Endothelial cell (in vitro differentiated cells): ENCODE measurements around the gene ADAMTS2. TPM values are rescaled to one million over a fixed set of nuclear protein-coding genes. Genes with fewer than 3 reads are reported as not detected.

Experiments
- DNase-seq: peaks from one replicate; pipeline ENCODE4 v3.0.0; 2021; ENCODE audit warnings: low spot score
- H3K27ac Mint-ChIP-seq: one replicate; pipeline ENCODE4 v1.8.0; 2021; ENCODE audit warnings: mixed read lengths, inconsistent platforms; ENCODE audit not compliant: unreplicated experiment
- H3K27me3 Mint-ChIP-seq: one replicate; pipeline ENCODE4 v1.8.0; 2021; ENCODE audit warnings: mild to moderate bottlenecking, moderate library complexity, mixed read lengths, inconsistent platforms; ENCODE audit not compliant: unreplicated experiment
- H3K36me3 Mint-ChIP-seq: one replicate; pipeline ENCODE4 v1.8.0; 2021; ENCODE audit warnings: mild to moderate bottlenecking, low read depth, mixed read lengths, inconsistent platforms; ENCODE audit not compliant: unreplicated experiment
- H3K4me1 Mint-ChIP-seq: one replicate; pipeline ENCODE4 v1.8.0; 2021; ENCODE audit warnings: mild to moderate bottlenecking, mixed read lengths, inconsistent platforms; ENCODE audit not compliant: unreplicated experiment
- H3K4me3 Mint-ChIP-seq: one replicate; pipeline ENCODE4 v1.8.0; 2021; ENCODE audit warnings: mild to moderate bottlenecking, mixed read lengths, inconsistent platforms; ENCODE audit not compliant: unreplicated experiment
- H3K9me3 Mint-ChIP-seq: one replicate; pipeline ENCODE4 v1.8.0; 2021; ENCODE audit warnings: mixed read lengths, inconsistent platforms; ENCODE audit not compliant: unreplicated experiment
- total RNA-seq: library from RNA; stranded (reverse); fragmentation: NEBNext Ultra II Directional; extraction: Animal tissue kit (Norgen Biotek cat#: 25700); gene quantifications from one replicate; pipeline ENCODE4 v1.2.1, GENCODE V29; 2021; ENCODE audit not compliant: unreplicated experiment
- TF ChIP-seq, protein P1 (sequence below): fragments of 200-600 bp; sonication (generic); IDR thresholded peaks from one replicate; pipeline ENCODE4 v1.5.0; 2021; ENCODE audit warnings: antibody characterized with exemption; ENCODE audit not compliant: unreplicated experiment

The ADAMTS2 gene
- total RNA-seq, 1 donor from 2014 or later, result 1.5 TPM

DNA sequence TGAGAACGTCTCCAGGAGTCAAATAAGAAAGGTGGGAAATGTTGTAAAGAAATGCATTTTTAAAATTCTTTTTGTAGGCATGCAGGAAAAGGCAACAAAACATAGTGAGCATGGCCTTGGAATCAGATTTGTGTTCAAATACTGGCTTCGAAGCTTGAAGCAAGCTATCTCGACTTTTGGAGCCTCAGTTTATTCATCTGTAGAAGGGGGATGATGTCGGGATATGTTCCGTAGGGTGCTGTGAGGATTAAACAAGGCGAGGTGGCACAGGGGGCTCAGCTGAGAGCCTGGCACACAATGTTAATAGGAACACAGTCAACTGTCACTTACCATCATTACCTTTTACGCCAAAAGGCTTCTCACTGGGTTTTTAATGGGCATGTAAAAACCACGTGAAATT is 4.8 kb downstream of the ADAMTS2 start:
- TF ChIP-seq, protein P1, sequence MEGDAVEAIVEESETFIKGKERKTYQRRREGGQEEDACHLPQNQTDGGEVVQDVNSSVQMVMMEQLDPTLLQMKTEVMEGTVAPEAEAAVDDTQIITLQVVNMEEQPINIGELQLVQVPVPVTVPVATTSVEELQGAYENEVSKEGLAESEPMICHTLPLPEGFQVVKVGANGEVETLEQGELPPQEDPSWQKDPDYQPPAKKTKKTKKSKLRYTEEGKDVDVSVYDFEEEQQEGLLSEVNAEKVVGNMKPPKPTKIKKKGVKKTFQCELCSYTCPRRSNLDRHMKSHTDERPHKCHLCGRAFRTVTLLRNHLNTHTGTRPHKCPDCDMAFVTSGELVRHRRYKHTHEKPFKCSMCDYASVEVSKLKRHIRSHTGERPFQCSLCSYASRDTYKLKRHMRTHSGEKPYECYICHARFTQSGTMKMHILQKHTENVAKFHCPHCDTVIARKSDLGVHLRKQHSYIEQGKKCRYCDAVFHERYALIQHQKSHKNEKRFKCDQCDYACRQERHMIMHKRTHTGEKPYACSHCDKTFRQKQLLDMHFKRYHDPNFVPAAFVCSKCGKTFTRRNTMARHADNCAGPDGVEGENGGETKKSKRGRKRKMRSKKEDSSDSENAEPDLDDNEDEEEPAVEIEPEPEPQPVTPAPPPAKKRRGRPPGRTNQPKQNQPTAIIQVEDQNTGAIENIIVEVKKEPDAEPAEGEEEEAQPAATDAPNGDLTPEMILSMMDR, result no peak
- Mint-ChIP-seq H3K27me3 (peaks cover 23% of the 10 kb centered on the region), H3K4me1 (peaks cover 17% of the 10 kb centered on the region), H3K36me3 (peaks cover 14% of the 10 kb centered on the region), H3K4me3 (no peak overlapping the region), H3K27ac (no peak overlapping the region), H3K9me3 (no peaks in the 10 kb centered on the region)
- DNase-seq, result no peak

DNA sequence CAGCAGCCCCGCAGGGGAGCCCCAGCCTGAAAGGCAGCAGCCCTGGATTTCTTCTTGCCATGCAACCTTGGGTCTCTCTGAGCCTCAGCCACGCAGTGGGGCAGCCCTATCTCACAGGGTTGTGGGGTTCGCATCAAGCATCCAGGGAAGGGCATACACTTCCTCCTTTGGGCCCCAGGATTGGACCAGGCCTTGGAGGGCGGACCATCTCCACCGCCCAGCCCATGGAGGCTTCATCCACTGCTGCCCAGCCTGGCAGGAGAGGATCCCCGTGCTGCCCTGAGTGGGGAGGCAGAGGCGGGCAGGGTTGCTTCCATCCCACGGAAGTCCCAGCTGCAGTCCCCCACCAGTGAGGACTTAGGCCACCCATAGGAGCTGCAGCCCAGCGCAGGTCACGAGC is 5.3 kb downstream of the ADAMTS2 start:
- H3K36me3 Mint-ChIP-seq, result peaks cover 14% of the 10 kb centered on the region
- peaks cover 17% of the 10 kb centered on the region for H3K4me1 Mint-ChIP-seq
- TF ChIP-seq, protein P1, result no peak
- H3K27ac Mint-ChIP-seq, result no peak overlapping the region
- H3K4me3 Mint-ChIP-seq, result no peak overlapping the region
- H3K27me3 Mint-ChIP-seq, result peaks cover 23% of the 10 kb centered on the region
- H3K9me3 Mint-ChIP-seq, result no peaks in the 10 kb centered on the region
- DNase-seq, result no peak

DNA sequence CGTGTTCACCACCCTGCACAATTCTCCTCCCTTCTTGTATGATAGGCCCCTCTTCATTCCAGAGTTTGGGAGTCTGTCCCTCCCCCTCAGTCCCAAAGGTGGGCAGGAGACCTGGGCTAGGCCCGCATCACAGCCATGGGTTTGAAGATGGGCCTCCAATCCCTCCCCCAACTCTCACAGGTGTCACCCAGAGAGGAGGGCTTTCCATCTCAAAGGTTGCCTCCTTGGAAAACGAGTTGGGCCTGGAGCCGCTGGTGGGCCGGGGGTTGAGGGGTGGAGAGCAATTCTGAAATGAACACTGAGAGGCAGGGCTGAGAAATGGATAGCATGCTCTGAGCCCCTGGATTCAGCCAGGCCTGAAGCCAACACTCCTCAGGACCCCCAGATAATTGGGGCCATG is 6.2 kb downstream of the ADAMTS2 start:
- Mint-ChIP-seq H3K27me3 (peaks cover 25% of the 10 kb centered on the region), H3K36me3 (peaks cover 14% of the 10 kb centered on the region), H3K4me1 (peaks cover 17% of the 10 kb centered on the region), H3K9me3 (no peaks in the 10 kb centered on the region), H3K27ac (no peak overlapping the region), H3K4me3 (no peak overlapping the region)
- TF ChIP-seq, protein P1, result no peak
- DNase-seq, result no peak

DNA sequence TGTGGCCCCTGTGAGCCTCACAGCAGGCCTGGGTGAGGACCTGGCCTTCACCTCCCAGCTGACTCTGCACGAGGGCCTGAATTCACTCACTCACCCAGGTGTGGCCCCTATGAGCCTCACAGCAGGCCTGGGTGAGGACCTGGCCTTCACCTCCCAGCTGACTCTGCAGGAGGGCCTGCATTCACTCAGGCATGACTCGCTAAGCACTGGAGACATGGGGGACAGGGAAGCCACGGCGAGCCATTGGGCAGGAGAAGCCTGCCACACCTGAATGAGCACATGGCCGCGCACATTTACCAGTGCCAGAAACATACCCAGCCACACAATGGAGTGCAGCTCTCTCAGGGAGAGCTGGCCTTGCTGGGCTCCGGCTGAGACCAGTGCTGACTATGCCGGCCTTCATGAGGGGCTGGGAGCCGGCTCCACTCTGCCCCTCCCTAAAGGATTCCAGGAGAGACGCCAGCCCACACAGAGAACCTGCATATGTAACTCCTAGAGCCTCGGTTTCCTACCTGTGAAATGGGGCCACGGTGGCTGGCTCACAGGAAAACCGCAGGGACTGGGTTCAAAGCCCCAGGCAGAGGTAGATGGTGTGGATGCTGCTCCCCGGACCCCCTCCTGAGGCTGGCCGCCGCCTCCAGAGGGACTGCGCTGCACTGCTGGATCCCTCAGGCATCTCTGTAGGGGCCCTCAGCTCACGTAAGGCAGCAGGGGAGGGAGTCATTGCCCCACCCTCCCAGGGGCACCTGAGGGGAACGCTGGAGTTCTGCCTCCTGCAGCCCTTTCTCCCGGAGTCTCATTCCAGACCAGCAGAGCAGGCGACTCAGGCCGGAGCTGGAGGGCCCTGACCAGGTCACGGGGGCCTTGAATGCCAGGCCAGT is 7.2 kb downstream of the ADAMTS2 start:
- TF ChIP-seq, protein P1, result no peak
- no peak overlapping the region for H3K4me3 Mint-ChIP-seq
- peaks cover 19% of the 10 kb centered on the region for H3K27me3 Mint-ChIP-seq
- H3K9me3 Mint-ChIP-seq, result no peaks in the 10 kb centered on the region
- peaks cover 10% of the 10 kb centered on the region for H3K4me1 Mint-ChIP-seq
- DNase-seq, result no peak
- peaks cover 10% of the 10 kb centered on the region for H3K36me3 Mint-ChIP-seq
- no peak overlapping the region for H3K27ac Mint-ChIP-seq
